ENCODE data around the gene TRA2A.
"Not testable (repeated sequence)": the region's sequence is repeated elsewhere in the genome, so short reads cannot be mapped to it uniquely, and the experiment has no call there.

TRA2A gene

DNA sequence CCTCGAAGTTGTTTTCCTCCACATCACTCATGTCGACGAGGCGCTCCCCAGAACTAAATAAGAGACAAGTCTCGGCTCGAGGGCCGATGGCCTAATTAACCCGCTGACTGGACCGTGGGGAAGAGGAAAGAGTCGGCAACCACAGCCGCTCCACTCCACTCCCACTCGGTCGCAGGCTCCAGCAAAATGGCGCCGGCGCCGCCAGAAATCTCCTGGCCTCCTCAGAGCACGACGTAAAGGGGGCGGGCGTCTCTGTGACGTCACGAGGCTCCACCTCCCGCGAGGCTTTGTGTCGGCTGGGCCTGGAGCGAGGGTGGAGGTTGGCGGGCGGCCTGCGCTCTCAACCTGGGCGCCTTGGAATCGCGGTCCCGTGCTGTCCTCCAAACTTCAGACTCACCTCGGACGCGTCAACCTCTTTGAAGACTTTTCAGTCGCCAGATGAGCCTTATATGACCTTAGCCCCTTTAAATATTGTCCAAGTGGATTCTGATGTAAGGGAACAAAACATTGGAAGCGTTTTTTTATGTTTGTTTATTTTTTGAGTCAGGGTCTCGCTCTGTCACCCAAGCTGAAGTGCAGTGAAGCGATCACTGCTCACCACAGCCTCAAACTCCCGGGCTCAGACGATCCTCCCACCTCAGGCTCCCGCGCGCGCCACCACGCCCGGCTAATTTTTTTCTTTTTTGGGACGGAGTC is at the start of gene TRA2A:
TSS of gene TRA2A (minus strand) at position 188 of the 696 bp plus-strand sequence. CDS start at position 31, 157 bp downstream.
- DNase-seq (ENCODE audit: low read depth), result peak; percentile 88

DNA sequence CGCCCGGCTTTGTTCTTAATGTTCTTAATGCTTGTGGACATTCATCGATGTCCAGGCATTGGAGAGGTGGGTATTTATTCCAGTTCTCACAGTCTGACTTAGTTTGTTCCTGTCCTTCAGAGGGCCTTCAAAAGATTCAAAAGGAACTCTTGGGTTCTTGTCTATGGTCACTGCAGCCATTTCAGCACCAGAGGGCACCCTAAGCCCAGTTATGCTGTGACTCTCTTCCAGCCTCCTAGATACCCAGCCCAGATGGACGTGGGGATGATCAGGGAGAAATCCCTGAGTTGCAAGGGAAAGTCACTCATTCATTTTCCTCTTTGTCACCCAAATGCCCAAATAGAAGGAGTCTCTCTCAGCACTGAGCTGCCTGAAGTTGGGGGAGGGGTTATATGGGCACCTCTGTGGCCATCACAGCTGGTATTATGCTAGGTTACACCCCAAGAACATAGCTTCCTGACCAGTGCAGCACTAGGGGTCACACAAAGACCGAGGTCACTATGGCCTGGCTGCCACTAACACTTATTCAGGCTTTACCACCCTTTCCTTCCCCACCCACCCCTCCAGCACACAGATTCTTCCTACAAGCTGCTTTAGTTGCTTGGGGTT is 38.9 kb upstream of the TRA2A start:
- peak; percentile 70 for DNase-seq (ENCODE audit: low read depth)

DNA sequence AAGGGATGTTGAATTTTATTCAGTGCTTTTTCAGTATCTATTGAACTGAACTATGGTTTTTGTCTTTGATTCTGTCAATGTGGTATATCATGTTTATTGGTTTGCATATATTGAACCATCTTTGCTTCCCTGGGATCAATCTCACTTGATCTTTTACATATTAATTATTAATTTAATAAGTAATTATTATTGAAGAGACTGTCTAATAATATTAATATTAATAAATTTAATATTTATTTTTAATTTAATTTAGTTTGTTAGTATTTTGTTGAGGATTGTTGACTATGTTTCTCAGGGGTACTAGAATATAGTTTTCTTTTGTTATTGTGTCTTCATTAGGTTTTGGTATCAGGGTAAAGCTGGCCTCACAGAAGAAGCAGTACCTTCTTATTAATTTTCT is 26.5 kb upstream of the TRA2A start:
- DNase-seq (ENCODE audit: low read depth), result no peak

DNA sequence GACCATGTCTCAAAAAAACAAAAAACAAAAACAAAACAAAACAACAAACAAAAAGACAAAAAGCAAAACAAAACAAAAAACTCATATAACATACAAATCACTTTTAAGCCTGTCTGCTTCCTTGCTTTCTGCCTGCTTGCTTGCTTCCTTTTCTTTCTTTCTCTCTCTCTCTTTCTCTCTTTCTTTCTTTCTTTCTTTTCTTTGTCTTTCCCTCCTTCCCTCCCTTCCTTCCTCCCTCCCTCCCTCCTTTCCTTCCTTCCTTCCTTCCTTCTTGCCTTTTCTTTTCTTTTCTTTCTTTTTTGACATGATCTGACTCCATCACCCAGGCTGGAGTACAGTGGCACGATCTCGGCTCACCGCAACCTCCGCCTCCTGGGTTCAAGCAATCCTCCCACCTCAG is 15.9 kb upstream of the TRA2A start:
- DNase-seq (ENCODE audit: low read depth), result no peak

DNA sequence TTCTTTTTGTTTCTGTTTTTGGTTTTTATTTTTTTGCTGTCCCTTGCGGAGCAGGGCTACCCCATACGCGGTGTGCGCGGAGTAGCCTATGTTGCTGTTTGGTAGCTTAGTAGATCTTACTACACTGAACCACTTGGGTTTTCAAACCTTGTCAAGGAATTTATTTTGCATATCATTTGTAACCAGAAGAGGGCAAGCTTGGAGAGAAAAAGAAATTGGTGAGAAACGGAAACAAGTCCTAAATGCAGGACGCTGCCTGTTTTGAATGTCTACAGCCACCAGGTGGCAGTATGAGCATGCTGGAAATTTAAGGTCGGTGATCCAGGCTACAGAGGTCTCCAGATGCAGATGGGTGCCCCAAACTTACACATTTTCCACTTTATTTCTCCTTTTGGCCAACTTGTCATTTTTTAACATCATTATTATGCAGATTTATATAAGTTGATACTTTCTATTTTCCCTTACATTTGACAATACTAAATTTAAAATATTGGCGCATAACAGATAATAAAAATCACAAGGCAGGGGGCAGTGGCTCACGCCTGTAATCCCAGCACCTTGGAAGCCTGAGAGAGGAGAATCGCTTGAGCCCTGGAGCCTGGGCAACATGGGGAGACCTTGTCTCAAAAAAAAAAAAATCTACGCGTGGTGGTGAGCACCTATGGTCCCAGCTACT is 15.3 kb upstream of the TRA2A start:
- DNase-seq (ENCODE audit: low read depth), result peak; percentile 90

DNA sequence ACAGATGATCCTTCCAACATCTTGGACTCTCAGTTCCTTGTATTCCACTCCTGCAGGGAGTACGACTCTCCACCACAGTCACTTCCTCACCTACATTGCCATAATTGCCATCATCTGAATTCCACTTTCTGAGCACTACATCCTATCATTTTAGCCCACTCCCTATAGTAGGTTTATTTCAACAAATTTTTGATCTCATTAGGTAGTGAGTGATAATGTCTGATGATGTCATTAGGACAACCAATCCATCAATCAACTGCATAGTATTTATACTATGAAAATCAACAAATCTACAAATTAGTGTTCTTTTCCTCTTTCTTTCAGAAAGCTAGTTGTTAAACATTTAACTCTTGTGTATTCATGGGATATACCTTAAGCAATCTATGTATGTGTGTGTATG is 13.7 kb upstream of the TRA2A start:
- DNase-seq (ENCODE audit: low read depth), result no peak

DNA sequence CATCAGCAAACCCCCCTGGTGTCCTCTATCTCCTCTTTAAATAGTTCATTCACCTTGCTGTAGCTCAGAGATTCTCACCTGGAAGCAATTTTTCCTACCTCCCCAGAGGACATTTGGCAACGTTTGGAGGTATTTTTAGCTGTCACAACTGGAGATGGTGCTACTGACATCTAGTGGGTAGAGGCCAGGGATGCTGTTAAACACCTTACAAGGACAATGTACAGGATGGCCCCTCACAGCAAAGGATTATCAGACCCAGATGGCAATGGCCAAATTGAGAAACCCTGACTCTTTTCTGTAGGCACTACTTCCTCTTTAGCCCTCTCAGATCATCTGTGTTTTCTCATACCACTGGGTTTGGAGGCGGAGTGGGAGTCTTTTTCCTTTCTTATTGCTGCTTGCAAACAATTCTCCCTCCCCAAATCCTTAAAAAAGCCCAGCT is 13.2 kb upstream of the TRA2A start:
- DNase-seq (ENCODE audit: low read depth), result peak; percentile 27

DNA sequence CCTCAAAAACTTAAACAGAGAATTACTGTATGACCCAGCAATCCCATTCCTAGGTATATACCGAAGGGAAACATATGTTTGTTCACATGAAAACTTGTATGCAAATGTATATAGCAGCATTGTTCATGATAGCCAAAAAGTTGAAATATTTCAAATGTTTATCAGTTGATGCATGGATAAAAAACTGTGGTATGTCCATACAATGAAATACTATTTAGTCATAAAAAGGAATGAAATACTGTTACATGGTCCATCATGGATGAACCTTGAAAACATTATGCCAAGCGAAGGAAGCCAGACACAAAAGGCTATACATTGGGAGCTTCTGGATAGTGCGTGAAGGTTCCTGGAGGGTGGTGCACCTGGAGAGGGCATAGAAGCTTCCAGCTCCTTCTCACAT is 11.0 kb upstream of the TRA2A start:
- DNase-seq (ENCODE audit: low read depth), result no peak

DNA sequence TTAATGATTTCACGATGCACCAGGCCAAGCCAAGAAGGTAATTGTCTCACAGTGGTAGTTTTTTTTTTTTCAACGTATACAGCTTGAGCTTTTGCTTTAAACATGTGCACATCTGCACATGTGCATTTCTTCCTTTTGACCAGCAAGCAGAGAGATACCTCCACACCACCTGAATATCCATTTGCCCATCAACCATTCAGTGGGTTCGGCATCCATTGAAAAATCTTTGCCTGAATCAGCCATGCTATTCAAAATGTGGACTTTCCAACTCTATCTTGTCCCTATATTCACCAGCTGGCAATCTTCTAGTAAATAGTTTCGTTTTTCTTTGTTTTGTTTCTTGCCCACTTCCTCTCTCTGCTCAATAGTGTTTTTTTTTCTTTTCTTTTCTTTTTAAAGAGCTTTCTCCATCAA is 7.7 kb upstream of the TRA2A start:
- no peak for DNase-seq (ENCODE audit: low read depth)

DNA sequence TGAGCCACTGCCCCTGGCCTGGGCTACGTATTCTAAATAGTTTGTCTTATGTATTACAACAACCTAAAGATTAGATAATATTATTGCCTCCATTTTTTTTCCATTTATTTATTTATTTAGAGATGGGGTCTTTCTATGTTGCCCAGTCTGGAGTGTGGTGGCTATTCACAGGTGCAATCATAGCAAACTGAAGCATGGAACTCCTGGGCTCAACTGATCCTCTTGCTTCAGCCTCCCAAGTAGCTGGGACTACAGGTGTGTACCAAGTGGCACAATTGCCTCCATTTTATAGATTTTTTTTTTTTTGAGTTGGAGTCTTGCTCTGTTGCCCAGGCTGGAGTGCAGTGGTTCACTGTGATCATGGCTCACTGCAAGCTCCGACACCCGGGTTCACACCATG is 6.5 kb upstream of the TRA2A start:
- no peak for DNase-seq (ENCODE audit: low read depth)

DNA sequence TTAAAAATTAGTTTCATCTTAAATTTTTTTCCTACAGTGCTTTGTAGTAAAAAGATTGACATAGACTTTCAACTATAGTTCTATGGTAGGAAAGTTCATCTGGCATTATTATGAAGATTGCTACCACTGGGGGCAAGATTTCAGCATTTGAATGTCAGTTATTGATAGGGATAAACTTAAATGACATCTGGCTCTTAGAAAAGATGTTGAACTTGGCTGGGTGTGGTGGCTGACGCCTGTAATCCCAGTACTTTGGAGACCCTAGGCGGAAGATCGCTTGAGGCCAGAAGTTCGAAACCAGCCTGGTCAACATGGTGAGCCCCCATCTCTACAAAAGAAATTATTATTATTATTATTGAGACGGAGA is 1.4 kb upstream of the TRA2A start:
- DNase-seq (ENCODE audit: low read depth), result no peak

DNA sequence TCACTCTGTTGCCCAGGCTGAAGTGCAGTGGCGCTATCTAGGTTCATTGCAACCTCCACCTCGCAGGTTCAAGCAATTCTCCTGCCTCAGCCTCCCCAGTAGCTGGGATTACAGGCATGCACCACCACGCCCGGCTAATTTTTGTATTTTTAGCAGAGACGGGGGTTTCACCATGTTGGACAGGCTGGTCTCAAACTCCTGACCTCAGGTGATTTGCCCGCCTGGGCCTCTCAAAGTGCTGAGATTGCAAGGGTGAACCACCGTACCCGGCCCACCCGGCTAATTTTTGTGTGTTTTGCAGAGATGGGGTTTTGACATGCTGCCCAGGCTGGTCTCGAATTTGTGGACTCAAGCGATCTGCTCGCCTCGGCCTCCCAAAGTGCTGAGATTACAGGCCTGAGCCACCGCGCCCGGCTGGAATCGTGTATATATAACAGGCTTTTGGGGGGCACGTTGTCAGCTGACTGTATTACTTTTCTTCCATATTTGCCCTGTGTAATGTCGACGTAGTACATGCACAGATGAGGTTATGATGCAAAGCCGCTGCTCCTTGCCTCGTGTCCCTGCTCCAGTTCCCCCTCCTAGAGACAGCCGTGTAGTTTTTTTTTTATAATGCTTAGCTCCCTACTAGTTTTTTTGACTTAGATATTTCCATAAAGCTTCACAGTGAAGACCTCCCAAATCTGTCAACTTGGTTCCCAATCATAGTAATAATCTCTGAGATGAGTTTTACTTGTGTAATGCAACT is 883 bp upstream of the TRA2A start:
- DNase-seq (ENCODE audit: low read depth), result no peak

DNA sequence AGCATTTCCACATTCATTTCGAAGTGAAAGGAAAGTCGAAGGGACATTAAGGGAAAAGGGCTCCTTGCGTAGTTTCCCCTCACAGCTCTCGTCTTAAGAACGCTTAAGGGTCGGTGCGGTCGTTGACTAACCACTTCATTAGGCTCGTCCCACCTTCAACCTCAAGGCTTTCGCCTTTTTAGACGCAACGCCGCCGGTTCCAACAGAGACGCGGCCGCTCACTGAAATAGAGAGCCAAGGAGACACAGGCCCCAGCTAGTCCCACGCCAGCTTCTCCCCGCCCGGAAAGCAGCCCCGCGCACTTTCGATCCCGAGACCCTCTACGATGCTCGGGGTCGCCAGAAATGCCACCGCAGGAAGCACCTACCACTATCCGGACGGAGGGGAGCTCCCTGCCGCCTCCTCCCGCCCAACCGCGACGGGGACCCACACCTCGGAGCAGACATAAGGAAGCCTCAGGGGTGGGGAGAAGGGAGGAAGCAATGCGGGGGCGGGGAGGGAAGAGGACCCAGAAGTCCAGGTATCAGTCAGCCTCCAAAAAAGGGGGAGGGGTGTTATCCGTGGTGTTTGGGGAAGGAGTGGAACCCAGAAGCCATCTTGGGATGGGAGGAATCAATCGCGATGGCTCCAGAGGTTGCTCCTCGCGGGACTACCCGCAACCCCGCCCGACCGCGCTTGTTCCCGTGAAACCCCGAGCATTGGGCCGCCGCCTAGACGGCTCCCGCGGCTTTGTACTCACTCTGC is 559 bp downstream of the TRA2A start:
- peak; percentile 55 for DNase-seq (ENCODE audit: low read depth)

DNA sequence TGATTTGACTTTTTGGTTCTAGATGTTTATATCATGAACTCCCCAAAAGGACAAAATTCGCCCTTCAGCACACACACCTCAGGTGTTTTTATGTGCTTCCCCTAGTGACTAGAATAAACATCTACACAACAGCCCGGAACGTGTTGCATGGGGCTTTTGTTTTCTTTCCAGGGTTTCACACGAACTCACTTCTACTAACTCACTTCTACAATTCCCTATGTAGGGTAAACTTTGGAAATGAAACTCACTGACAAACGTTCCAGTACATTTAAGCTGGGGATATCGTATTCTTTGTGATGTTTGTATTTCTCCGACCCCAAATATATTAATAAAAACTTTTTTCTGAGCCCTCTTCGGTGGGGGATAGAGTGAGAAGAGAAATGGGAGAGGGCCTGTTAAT is 1.4 kb downstream of the TRA2A start:
- peak; percentile 47 for DNase-seq (ENCODE audit: low read depth)

DNA sequence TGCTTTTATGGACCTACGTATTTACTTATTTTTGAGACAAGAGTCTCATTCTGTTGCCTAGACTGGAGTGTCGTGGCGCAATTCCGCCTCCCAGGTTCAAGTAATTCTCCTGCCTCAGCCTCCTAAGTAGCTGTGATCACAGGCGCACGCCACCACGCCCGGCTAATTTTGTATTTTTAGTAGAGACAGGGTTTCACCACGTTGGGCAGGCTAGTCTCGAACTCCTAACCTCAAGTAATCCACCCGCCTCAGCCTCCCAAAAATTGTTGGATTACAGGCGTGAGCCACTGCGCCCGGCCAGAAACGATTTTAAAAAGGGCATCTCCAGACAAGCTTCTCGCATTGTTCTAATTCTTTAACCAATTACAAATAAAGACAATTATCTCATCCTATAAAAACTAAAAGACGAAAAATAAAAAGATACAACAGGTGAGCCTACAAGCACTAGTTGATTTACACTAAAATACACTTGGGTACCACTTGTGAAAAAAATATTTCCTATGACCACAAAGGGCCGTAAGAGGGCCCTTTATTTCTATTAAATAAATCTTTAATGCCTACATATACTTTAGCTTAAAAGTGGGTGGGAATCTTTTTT is 2.4 kb downstream of the TRA2A start:
- no peak for DNase-seq (ENCODE audit: low read depth)

DNA sequence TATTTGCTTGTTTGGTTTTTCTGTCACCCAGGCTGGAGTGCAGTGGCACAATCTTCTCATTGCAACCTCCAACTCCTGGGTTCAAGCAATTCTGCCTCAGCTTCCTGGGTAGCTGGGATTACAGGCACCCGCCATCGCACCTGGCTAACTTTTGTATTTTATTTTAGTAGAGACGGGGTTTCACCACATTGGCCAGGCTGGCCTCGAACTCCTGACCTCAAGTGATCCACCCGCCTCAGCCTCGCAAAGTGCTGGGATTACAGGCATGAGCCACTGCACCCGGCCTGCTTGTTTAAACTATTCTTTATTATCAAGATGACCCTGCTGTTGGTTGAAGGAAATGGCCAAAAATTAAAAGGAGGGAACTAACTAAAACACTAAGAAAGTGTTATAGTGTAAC is 6.2 kb downstream of the TRA2A start:
- DNase-seq (ENCODE audit: low read depth), result not testable (repeated sequence)

DNA sequence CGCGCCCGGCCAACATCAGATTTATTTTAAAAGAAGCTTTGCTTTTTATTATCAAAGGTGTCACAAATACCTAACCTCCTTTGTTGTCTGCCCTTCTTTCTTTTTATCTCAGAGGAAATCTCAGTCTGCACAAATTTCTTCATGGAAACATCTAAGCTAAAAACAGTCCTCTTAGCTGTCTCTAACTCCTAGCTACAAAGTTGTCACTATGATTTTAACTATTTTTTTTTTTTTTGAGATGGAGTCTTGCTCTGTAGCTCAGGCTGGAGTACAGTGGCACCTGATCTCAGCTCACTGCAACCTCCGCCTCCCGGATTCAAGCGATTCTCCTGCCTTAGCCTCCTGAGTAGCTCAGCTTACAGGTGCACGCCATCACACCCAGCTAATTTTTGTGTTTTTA is 7.3 kb downstream of the TRA2A start:
- no peak for DNase-seq (ENCODE audit: low read depth)

DNA sequence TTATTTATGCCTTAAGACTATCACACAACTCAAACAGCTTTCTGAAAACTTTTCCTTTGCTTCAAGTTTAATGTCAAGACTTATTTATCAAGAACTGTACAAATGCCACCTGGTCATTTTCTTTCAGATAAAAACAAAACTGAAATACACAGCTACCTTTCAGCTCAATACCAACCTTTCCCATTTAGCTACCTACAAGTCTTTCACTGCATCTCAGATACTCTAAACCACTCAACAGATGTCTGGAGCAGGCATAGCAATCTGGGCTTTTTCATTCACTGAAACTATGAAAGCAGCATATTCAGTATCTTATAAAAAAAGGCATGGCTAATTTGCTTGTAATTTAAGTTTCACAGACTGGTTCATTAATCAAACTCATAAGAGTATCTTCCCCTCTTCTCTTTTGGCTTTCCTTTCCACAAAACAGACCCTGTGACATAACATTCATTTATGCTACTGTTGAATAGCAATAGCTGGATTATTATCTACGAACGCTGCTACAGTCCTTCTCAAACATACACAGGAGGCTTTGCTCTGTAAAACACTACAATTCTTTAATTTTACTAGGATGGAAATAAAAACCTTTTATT is 8.2 kb downstream of the TRA2A start:
- DNase-seq (ENCODE audit: low read depth), result no peak

DNA sequence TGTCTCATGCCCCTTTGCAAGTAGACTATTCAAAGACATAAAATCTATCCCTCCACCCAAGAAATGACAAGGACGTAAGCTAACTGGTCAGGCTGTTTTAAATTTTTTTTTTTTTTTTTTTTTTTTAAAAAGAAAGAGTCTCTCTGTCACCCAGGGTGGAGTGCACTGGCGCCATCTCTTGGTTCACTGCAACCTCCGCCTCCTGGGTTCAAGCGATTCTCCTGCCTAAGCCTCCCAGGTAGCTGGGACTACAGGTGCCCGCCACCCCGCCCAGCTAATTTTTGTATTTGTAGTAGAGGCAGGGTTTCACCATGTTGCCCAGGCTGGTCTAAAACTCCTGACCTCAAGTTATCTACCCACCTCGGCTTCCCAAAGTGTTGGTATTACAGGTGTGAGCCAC is 11.2 kb downstream of the TRA2A start:
- DNase-seq (ENCODE audit: low read depth), result no peak

DNA sequence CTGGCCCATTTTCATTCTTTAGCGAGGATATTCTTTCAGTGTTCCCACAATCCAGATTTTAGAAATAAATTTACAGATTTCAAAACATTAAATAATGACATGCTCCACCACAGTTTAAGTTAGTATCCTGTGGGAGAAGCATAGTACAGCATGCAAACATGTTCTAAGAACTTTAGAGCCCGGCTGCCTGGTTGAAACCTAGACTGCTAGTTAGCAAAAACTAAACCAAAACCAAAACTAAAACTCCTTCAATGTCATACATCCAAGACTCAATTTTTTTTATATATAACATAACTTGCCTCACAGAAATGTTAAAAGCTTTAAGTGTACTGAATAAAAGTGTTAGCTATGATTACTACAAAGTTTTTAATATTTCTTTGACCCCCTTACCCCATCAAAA is 17.0 kb downstream of the TRA2A start:
- no peak for DNase-seq (ENCODE audit: low read depth)

DNA sequence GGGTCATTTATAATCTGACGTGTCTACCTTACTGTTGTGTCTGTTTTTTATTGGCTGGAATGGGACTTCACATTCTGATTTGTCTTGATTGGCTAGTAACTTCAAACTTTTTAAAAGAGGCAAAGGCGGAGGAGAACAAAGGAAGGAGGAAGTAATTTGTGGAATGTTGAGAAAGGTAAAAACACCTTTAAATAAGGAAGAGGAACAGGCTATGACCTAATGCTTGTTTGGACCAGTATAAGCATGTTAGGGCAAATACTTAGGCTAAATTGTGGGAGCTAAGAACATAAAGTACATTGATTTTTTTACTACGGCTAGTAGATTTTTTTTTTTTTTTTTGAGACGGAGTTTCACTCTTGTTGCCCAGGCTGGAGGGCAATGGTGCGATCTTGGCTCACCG is 18.0 kb downstream of the TRA2A start:
- not testable (repeated sequence) for DNase-seq (ENCODE audit: low read depth)

Measured in amniotic epithelial cell (primary cell).